ENCODE results near the gene AHCYL2.
"Not testable (repeated sequence)": the region's sequence is repeated elsewhere in the genome, so short reads cannot be mapped to it uniquely, and the experiment has no call there.

AHCYL2 gene

GRCh38 chr7:129209067-129209926, 15.5 kb upstream of the AHCYL2 start:
- no peak for DNase-seq (ENCODE audit: low spot score)

GRCh38 chr7:129210256-129210988, 14.4 kb upstream of the AHCYL2 start:
- peak; percentile 51 for DNase-seq (ENCODE audit: low spot score)

- no peak for DNase-seq (ENCODE audit: low spot score)
Measured at GRCh38 chr7:129210989-129211312, 13.9 kb upstream of the AHCYL2 start.

- no peak for DNase-seq (ENCODE audit: low spot score)
Measured at GRCh38 chr7:129212126-129212525, 12.7 kb upstream of the AHCYL2 start.

GRCh38 chr7:129212596-129212995, 12.2 kb upstream of the AHCYL2 start:
- DNase-seq (ENCODE audit: low spot score), result no peak

GRCh38 chr7:129213828-129214227, 11.0 kb upstream of the AHCYL2 start:
- no peak for DNase-seq (ENCODE audit: low spot score)

- not testable (repeated sequence) for DNase-seq (ENCODE audit: low spot score)
Measured at GRCh38 chr7:129215691-129216090, 9.1 kb upstream of the AHCYL2 start.

- DNase-seq (ENCODE audit: low spot score), result not testable (repeated sequence)
Measured at GRCh38 chr7:129216101-129216715, 8.6 kb upstream of the AHCYL2 start.

GRCh38 chr7:129216821-129217416, 7.9 kb upstream of the AHCYL2 start:
- not testable (repeated sequence) for DNase-seq (ENCODE audit: low spot score)

- peak; percentile 83 for DNase-seq (ENCODE audit: low spot score)
Measured at GRCh38 chr7:129218514-129219062, 6.2 kb upstream of the AHCYL2 start.

GRCh38 chr7:129219166-129219565, 5.7 kb upstream of the AHCYL2 start:
- DNase-seq (ENCODE audit: low spot score), result not testable (repeated sequence)

- peak; percentile 1 for DNase-seq (ENCODE audit: low spot score)
Measured at GRCh38 chr7:129222064-129222463, 2.8 kb upstream of the AHCYL2 start.

GRCh38 chr7:129225206-129225930, 538 bp downstream of the AHCYL2 start:
- DNase-seq (ENCODE audit: low spot score), result peak; percentile 38

GRCh38 chr7:129225931-129226572, 1.2 kb downstream of the AHCYL2 start:
- DNase-seq (ENCODE audit: low spot score), result no peak

GRCh38 chr7:129227646-129228578, 3.1 kb downstream of the AHCYL2 start:
- DNase-seq (ENCODE audit: low spot score), result no peak

GRCh38 chr7:129228633-129229032, 3.8 kb downstream of the AHCYL2 start:
- DNase-seq (ENCODE audit: low spot score), result no peak

GRCh38 chr7:129231666-129232065, 6.8 kb downstream of the AHCYL2 start:
- no peak for DNase-seq (ENCODE audit: low spot score)

GRCh38 chr7:129238546-129238945, 13.7 kb downstream of the AHCYL2 start:
- DNase-seq (ENCODE audit: low spot score), result no peak

- no peak for DNase-seq (ENCODE audit: low spot score)
Measured at GRCh38 chr7:129240119-129240820, 15.4 kb downstream of the AHCYL2 start.

Measured in CD4-positive, alpha-beta T cell treated with Interleukin-2 at 100 ng/mL for 4 hours (primary cell).